Spleen (tissue), 11 donors: ENCODE results near the gene C2CD2. TPM values are rescaled to one million over a fixed set of nuclear protein-coding genes. Genes with fewer than 3 reads are reported as not detected.

ENCODE experiments used
- DNase-seq: peaks from one replicate; pipeline ENCODE4 v3.0.0-alpha.2; 2020
- H3K27ac ChIP-seq, 8 donors: fragments of 200-600 bp; sonication (generic) in 7 of 8; 1 replicate in 4 of 8; 2 replicates in 4 of 8; pipeline versions ENCODE4 v1.5.0 to v1.8.0; 2016 to 2021; ENCODE audit warnings: inconsistent platforms in 4 of 8, mild to moderate bottlenecking in 4 of 8, moderate library complexity in 1 of 8
- H3K27me3 ChIP-seq, 7 donors: fragments of 200-600 bp; sonication (generic) in 6 of 7; replicated peaks in 1 of 7; 1 replicate in 4 of 7; 2 replicates in 3 of 7; pipeline versions ENCODE4 v1.5.0 to v1.8.0; 2016 to 2021; ENCODE audit warnings: inconsistent platforms in 3 of 7, mild to moderate bottlenecking in 1 of 7
- H3K36me3 ChIP-seq, 6 donors: fragments of 200-600 bp; sonication (generic) in 5 of 6; 1 replicate in 4 of 6; 2 replicates in 2 of 6; pipeline versions ENCODE4 v1.5.0 to v1.8.0; 2016 to 2021; ENCODE audit warnings: inconsistent platforms in 2 of 6
- H3K4me1 ChIP-seq, 6 donors: fragments of 200-600 bp; sonication (generic) in 5 of 6; 1 replicate in 3 of 6; 2 replicates in 3 of 6; pipeline versions ENCODE4 v1.5.0 to v1.8.0; 2016 to 2021; ENCODE audit warnings: inconsistent platforms in 3 of 6
- H3K4me3 ChIP-seq, 8 donors: fragments of 200-600 bp; sonication (generic) in 7 of 8; 1 replicate in 4 of 8; 2 replicates in 4 of 8; pipeline versions ENCODE4 v1.5.0 to v1.8.0; 2016 to 2021; ENCODE audit warnings: inconsistent platforms in 4 of 8, mild to moderate bottlenecking in 4 of 8, moderate library complexity in 2 of 8
- H3K9me3 ChIP-seq, 8 donors: fragments of 200-600 bp; sonication (generic) in 7 of 8; 1 replicate in 4 of 8; 2 replicates in 4 of 8; pipeline versions ENCODE4 v1.5.0 to v1.8.0; 2016 to 2021; ENCODE audit warnings: inconsistent platforms in 4 of 8
- CTCF ChIP-seq, 11 experiments: fragments of 200-600 bp in 7 of 11; fragments of 450-650 bp in 4 of 11; sonication (generic) in 4 of 11; IDR thresholded peaks in 8 of 11; conservative IDR thresholded peaks in 3 of 11; 1 replicate in 7 of 11; 2 replicates in 4 of 11; pipeline versions ENCODE4 v1.4.0 to v1.8.0; 2016 to 2021; ENCODE audit warnings: antibody characterized with exemption in 11 of 11, inconsistent platforms in 4 of 11, mild to moderate bottlenecking in 1 of 11
- POLR2A ChIP-seq, 3 donors: fragments of 450-650 bp; IDR thresholded peaks; one replicate each; pipeline ENCODE4 v1.5.1; 2017; ENCODE audit warnings: antibody characterized with exemption in 3 of 3, mild to moderate bottlenecking in 1 of 3
- POLR2AphosphoS5 ChIP-seq, 3 donors: sonication (generic); formaldehyde crosslinking; IDR thresholded peaks; one replicate each; pipeline ENCODE4 v1.5.1; 2017; ENCODE audit warnings: antibody characterized with exemption in 3 of 3
- WGBS, 5 donors: extraction: QIAGEN DNeasy Blood & Tissue Kit in 3 of 5; methylation state at CpG; one replicate each; pipeline versions ENCODE4 v1.1.5 to v1.1.7; 2013 to 2018; 5-methylcytosine and 5-hydroxymethylcytosine counted together
- intact Hi-C: fragments of 100-400 bp; cut with DNase I; formaldehyde crosslinking; loops from one replicate; pipeline ENCODE4 v1.15.0; 2023; ENCODE audit warnings: low total_unique reads
- polyA plus RNA-seq, 3 donors: library from polyadenylated mRNA; stranded (reverse); fragments of 200-250 nt; gene quantifications; one replicate each; pipeline ENCODE4 v1.2.1, GENCODE V29; 2013
- total RNA-seq, 7 donors: library from RNA; depleted of rRNA in 3 of 7; stranded (reverse); fragments of >200 nt in 3 of 7; fragmentation: NEBNext Ultra II Directional in 4 of 7; extraction: Animal tissue kit (Norgen Biotek cat#: 25700) in 4 of 7; gene quantifications; one replicate each; pipeline versions ENCODE4 v1.1.0 to v1.2.1, GENCODE V29; 2016 to 2021
- donor health status: healthy with polysubstance abuse.
- donor health status: DM: no; HTN: no; CAD: no; lungs with moderate emphysema.
- donor health status: DM: no; HTN: no; CAD: no.
- donor health status: Bipolar disorder and iron deficiency.
- donor health status: healthy.
- donor health status: DM: no; HTN: no; CAD: no.
- donor health status: DM: yes; HTN: yes; CAD: no.

The C2CD2 gene
- total and polyA plus RNA-seq, 10 donors = 12.9 to 163 (median 98.9) TPM

- Histone ChIP-seq H3K36me3 (peaks cover 0 to 51% (median 29%) of the 10 kb centered on the region in 6 donors), H3K27me3 (no peaks in the 10 kb centered on the region), H3K4me1 (peaks cover 28 to 54% (median 51%) of the 10 kb centered on the region in 6 donors), H3K9me3 (no peaks in the 10 kb centered on the region), H3K27ac (peak overlapping the region in 5 of 8 donors; percentile 45 to 89 (median 56)), H3K4me3 (no peak overlapping the region)
- TF ChIP-seq POLR2AphosphoS5 (IDR thresholded peaks at IDR 0.05) = no peak
- TF ChIP-seq POLR2A (IDR thresholded peaks at IDR 0.05) = no peak
- no peak for TF ChIP-seq CTCF (IDR thresholded peaks at IDR 0.05 in 8 of 11, conservative IDR thresholded peaks at IDR 0.05 in 3 of 11)
- WGBS, 5 donors = 81 to 92% (median 91%) methylated on average over 5 of the region's 5 CpGs
- no peak for DNase-seq
- intact Hi-C loops = no loop called here
Measured at GRCh38 chr21:41920476-41920875, 33.3 kb downstream of the C2CD2 start.

GRCh38 chr21:41919666-41920398 is 34.0 kb downstream of the C2CD2 start:
- Histone ChIP-seq H3K27me3 (no peaks in the 10 kb centered on the region), H3K36me3 (peaks cover 0 to 57% (median 34%) of the 10 kb centered on the region in 6 donors), H3K4me3 (no peak overlapping the region), H3K9me3 (no peaks in the 10 kb centered on the region), H3K27ac (peak overlapping the region in 1 of 8 donors; percentile 56), H3K4me1 (peaks cover 24 to 47% (median 45%) of the 10 kb centered on the region in 6 donors)
- intact Hi-C loops = no loop called here
- 90 to 94% (median 94%) methylated on average over 15 of the region's 15 CpGs for WGBS, 5 donors
- DNase-seq = no peak
- TF ChIP-seq POLR2AphosphoS5 (IDR thresholded peaks at IDR 0.05) (peak in 1 of 3 donors; percentile 24), CTCF (IDR thresholded peaks at IDR 0.05 in 8 of 11, conservative IDR thresholded peaks at IDR 0.05 in 3 of 11) (no peak)

- Histone ChIP-seq H3K9me3 (no peaks in the 10 kb centered on the region), H3K4me1 (peaks cover 18 to 36% (median 34%) of the 10 kb centered on the region in 6 donors), H3K36me3 (peaks cover 0 to 68% (median 41%) of the 10 kb centered on the region in 6 donors), H3K27me3 (no peaks in the 10 kb centered on the region), H3K4me3 (no peak overlapping the region), H3K27ac (no peak overlapping the region)
- DNase-seq = no peak
- 94 to 98% (median 95%) methylated on average over 15 of the region's 15 CpGs for WGBS, 5 donors
- intact Hi-C loops = no loop called here
- TF ChIP-seq POLR2A (IDR thresholded peaks at IDR 0.05) (no peak), POLR2AphosphoS5 (IDR thresholded peaks at IDR 0.05) (no peak)
Measured at GRCh38 chr21:41918561-41919358, 35.1 kb downstream of the C2CD2 start.

GRCh38 chr21:41917531-41917930 is 36.3 kb downstream of the C2CD2 start:
- no peak overlapping the region for H3K27ac ChIP-seq
- H3K36me3 ChIP-seq = peaks cover 0 to 80% (median 49%) of the 10 kb centered on the region in 6 donors

More at GRCh38 chr21:41917531-41917930, 36.3 kb downstream of the C2CD2 start:
- no peak overlapping the region for H3K4me3 ChIP-seq
- 92 to 98% (median 93%) methylated on average over 4 of the region's 4 CpGs for WGBS, 5 donors
- H3K27me3 ChIP-seq = no peaks in the 10 kb centered on the region
- intact Hi-C loops = no loop called here
- H3K9me3 ChIP-seq = no peaks in the 10 kb centered on the region
- TF ChIP-seq CTCF (IDR thresholded peaks at IDR 0.05 in 8 of 11, conservative IDR thresholded peaks at IDR 0.05 in 3 of 11) = no peak
- TF ChIP-seq POLR2AphosphoS5 (IDR thresholded peaks at IDR 0.05) = no peak
- no peak for TF ChIP-seq POLR2A (IDR thresholded peaks at IDR 0.05)
- DNase-seq = no peak
- H3K4me1 ChIP-seq = peaks cover 17 to 25% (median 23%) of the 10 kb centered on the region in 6 donors
